OCI-LY3 (cell line): ENCODE data around the gene MXI1.

Experiments
- H2AFZ ChIP-seq: fragments of 200-600, 300-600 bp; shearing (Covaris generic); 2 replicates; pipeline ENCODE4 v1.6.0; 2014; ENCODE audit warnings: antibody characterized with exemption, low read depth, low read length
- H3K27ac ChIP-seq: fragments of 200-600, 300-600 bp; sonication (generic); 2 replicates; pipeline ENCODE4 v1.5.1; 2014; ENCODE audit warnings: mild to moderate bottlenecking, low read length, moderate library complexity, mixed read lengths
- H3K27me3 ChIP-seq: fragments of 200-600, 300-600 bp; sonication (generic); 2 replicates; pipeline ENCODE4 v1.6.1; 2014; ENCODE audit warnings: low read depth, low read length, mixed read lengths
- H3K36me3 ChIP-seq: fragments of 200-600, 300-600 bp; sonication (generic); replicated peaks from 2 replicates; pipeline ENCODE3; 2014; ENCODE audit warnings: low read depth, low read length, mixed read lengths
- H3K4me1 ChIP-seq: fragments of 300-600, 200-600 bp; sonication (generic); 2 replicates; pipeline ENCODE4 v1.6.1; 2014; ENCODE audit warnings: low read length, mixed read lengths
- H3K4me2 ChIP-seq: fragments of 200-600, 300-600 bp; sonication (generic); 2 replicates; pipeline ENCODE4 v1.6.1; 2014; ENCODE audit warnings: low read length, mixed read lengths
- H3K4me3 ChIP-seq: fragments of 300-600, 200-600 bp; sonication (generic); 2 replicates; pipeline ENCODE4 v1.5.1; 2014; ENCODE audit warnings: antibody characterized with exemption, mild to moderate bottlenecking, low read length, moderate library complexity
- H3K79me2 ChIP-seq: fragments of 300-600, 200-600 bp; shearing (Covaris generic); 2 replicates; pipeline ENCODE4 v1.6.1; 2014; ENCODE audit warnings: mild to moderate bottlenecking, low read length, mixed read lengths
- H3K9ac ChIP-seq: fragments of 300-600, 200-600 bp; shearing (Covaris generic); 2 replicates; pipeline ENCODE4 v1.6.0; 2014; ENCODE audit warnings: mild to moderate bottlenecking, low read length, moderate library complexity
- H3K9me3 ChIP-seq: fragments of 200-600, 300-600 bp; shearing (Covaris generic); 2 replicates; pipeline ENCODE4 v1.6.1; 2014; ENCODE audit warnings: low read length, mixed read lengths; ENCODE audit not compliant: insufficient read depth
- H4K20me1 ChIP-seq: fragments of 200-600, 300-600 bp; sonication (generic); 2 replicates; pipeline ENCODE4 v1.6.1; 2016; ENCODE audit warnings: low read length, mixed read lengths; ENCODE audit not compliant: insufficient read depth
- EZH2phosphoT487 ChIP-seq: fragments of 200-600 bp; shearing (Covaris generic); IDR thresholded peaks from 2 replicates; pipeline ENCODE4 v1.6.1; 2018; ENCODE audit warnings: antibody characterized with exemption, mixed run types, low read depth
- TF ChIP-seq, protein P1 (sequence below): fragments of 200-600, 300-600 bp; sonication (generic); IDR thresholded peaks from 2 replicates; pipeline ENCODE4 v1.5.1; 2014; ENCODE audit warnings: antibody characterized with exemption, low read length, low read depth

Gene MXI1

DNA sequence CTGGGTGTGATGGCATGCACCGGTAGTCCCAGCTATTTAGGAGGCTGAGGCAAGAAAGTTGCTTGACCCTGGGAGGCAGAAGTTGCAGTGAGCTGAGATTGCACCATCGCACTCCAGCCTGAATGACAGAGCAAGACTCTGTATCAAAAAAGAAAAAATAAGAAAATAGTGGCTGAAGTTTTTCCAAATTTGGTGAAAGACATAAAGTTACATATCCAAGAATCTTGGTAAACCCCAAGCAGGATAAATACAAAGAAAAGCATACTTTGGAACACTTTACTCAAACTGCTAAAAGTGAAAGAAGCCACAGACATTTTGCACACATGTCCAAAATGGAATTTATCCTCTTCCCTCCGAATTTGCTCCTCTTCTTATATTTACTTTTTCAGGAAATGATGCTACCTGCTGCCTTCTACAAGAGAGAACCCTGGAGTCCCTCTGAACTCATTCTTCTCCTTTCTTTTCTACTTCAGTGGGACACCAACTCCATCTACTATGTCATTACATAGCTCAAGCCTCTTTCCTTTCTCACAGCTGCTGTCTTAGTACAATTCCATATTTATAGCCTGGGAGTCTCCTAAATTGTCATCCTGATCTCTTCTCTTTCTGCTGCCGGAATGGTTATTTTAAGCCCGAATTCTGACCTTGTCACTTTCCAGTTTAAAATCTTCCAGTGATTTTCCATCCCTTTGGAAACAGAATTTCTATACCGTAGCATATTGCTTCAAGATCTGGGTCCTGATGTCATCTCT is 114.6 kb downstream of the MXI1 start:
- H4K20me1 ChIP-seq = no peaks in the 10 kb centered on the region
- H3K4me2 ChIP-seq = no peak overlapping the region
- H3K4me3 ChIP-seq = no peak overlapping the region

DNA sequence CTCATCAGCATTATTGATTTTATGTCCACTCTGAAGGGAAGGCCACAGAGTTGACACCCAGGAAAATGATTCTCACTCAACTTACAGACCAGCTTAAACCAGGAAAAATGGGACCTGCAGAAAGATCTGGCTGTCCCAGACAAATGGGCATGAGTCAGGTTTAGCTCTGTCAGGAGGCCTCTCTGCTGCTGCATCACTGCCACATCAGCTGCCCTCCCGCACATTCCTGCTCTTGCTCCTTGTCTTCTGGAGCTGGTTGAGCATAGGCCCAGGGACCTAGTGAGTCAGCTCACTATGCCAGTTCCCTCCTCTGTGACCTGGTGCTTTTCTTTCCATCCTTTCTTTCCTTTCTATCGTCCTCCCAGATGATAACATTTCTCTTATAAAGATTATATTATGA is 116.1 kb downstream of the MXI1 start:
- no peaks in the 10 kb centered on the region for H3K36me3 ChIP-seq
- H3K4me3 ChIP-seq = no peak overlapping the region
- TF ChIP-seq, protein P1, sequence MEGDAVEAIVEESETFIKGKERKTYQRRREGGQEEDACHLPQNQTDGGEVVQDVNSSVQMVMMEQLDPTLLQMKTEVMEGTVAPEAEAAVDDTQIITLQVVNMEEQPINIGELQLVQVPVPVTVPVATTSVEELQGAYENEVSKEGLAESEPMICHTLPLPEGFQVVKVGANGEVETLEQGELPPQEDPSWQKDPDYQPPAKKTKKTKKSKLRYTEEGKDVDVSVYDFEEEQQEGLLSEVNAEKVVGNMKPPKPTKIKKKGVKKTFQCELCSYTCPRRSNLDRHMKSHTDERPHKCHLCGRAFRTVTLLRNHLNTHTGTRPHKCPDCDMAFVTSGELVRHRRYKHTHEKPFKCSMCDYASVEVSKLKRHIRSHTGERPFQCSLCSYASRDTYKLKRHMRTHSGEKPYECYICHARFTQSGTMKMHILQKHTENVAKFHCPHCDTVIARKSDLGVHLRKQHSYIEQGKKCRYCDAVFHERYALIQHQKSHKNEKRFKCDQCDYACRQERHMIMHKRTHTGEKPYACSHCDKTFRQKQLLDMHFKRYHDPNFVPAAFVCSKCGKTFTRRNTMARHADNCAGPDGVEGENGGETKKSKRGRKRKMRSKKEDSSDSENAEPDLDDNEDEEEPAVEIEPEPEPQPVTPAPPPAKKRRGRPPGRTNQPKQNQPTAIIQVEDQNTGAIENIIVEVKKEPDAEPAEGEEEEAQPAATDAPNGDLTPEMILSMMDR = no peak
- TF ChIP-seq EZH2phosphoT487 = no peak
- no peaks in the 10 kb centered on the region for H4K20me1 ChIP-seq
- peak overlapping the region; percentile 97; the same call in 1 of the 2 replicates for H3K27ac ChIP-seq
- no peaks in the 10 kb centered on the region for H3K27me3 ChIP-seq
- H3K4me2 ChIP-seq = no peak overlapping the region
- no peak overlapping the region; the same call in 1 of the 2 replicates for H3K9ac ChIP-seq
- H3K9me3 ChIP-seq = no peaks in the 10 kb centered on the region
- H2AFZ ChIP-seq = no peak overlapping the region
- no peaks in the 10 kb centered on the region for H3K79me2 ChIP-seq
- peaks cover 50% of the 10 kb centered on the region for H3K4me1 ChIP-seq

More for the DNA sequence above, 114.6 kb downstream of the MXI1 start:
- H3K4me1 ChIP-seq = peaks cover 51% of the 10 kb centered on the region
- TF ChIP-seq EZH2phosphoT487 = no peak
- TF ChIP-seq, protein P1 = no peak
- no peaks in the 10 kb centered on the region for H3K36me3 ChIP-seq
- no peak overlapping the region for H2AFZ ChIP-seq
- no peaks in the 10 kb centered on the region for H3K9me3 ChIP-seq
- H3K79me2 ChIP-seq = no peaks in the 10 kb centered on the region
- no peak overlapping the region for H3K27ac ChIP-seq
- no peak overlapping the region for H3K9ac ChIP-seq
- H3K27me3 ChIP-seq = no peaks in the 10 kb centered on the region

DNA sequence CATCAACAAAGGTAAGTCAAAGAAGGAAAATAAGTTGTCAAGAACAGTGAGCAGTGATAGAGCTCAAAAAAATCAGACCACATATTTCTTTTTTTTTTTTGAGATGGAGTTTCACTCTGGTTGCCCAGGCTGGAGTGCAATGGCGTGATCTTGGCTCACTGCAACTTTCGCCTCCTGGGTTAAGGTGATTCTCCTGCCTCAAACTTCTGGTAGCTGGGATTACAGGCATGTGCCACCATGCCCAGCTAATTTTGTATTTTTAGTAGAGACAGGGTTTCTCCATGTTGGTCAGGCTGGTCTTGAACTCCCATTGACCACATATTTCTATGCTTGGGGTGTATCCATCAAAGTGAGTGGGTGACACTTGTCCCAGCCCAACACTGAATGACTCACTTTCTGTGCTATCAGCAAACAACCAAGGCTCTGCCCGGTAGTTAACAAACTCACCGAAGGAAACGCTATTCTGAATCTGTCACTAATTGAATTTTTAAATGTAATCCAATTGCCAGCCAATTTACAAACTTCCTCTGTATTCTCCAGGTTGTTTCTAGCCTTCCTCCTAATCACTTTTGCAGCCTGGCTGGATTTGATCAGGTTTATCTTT is 116.9 kb downstream of the MXI1 start:
- peak overlapping the region; percentile 91 for H3K4me2 ChIP-seq

More for the DNA sequence above, 116.9 kb downstream of the MXI1 start:
- H3K27ac ChIP-seq = peak overlapping the region; percentile 97
- H4K20me1 ChIP-seq = no peaks in the 10 kb centered on the region
- peak overlapping the region; percentile 58 for H3K4me3 ChIP-seq
- no peaks in the 10 kb centered on the region for H3K9me3 ChIP-seq
- TF ChIP-seq, protein P1 = no peak
- no peak for TF ChIP-seq EZH2phosphoT487
- H3K36me3 ChIP-seq = no peaks in the 10 kb centered on the region
- H2AFZ ChIP-seq = no peak overlapping the region
- no peaks in the 10 kb centered on the region for H3K27me3 ChIP-seq
- H3K79me2 ChIP-seq = no peaks in the 10 kb centered on the region
- peak overlapping the region; percentile 74; the same call in 1 of the 2 replicates for H3K9ac ChIP-seq
- peaks cover 46% of the 10 kb centered on the region for H3K4me1 ChIP-seq
